Spleen (tissue), 11 donors: Measurements from ENCODE around the gene LHFPL5. TPM values are rescaled to one million over a fixed set of nuclear protein-coding genes. Genes with fewer than 3 reads are reported as not detected.

ENCODE experiments used
- DNase-seq: peaks from one replicate; pipeline ENCODE4 v3.0.0-alpha.2; 2020
- H3K27ac ChIP-seq, 8 donors: fragments of 200-600 bp; sonication (generic) in 7 of 8; 1 replicate in 4 of 8; 2 replicates in 4 of 8; pipeline versions ENCODE4 v1.5.0 to v1.8.0; 2016 to 2021; ENCODE audit warnings: inconsistent platforms in 4 of 8, mild to moderate bottlenecking in 4 of 8, moderate library complexity in 1 of 8
- H3K27me3 ChIP-seq, 7 donors: fragments of 200-600 bp; sonication (generic) in 6 of 7; replicated peaks in 1 of 7; 1 replicate in 4 of 7; 2 replicates in 3 of 7; pipeline versions ENCODE4 v1.5.0 to v1.8.0; 2016 to 2021; ENCODE audit warnings: inconsistent platforms in 3 of 7, mild to moderate bottlenecking in 1 of 7
- H3K36me3 ChIP-seq, 6 donors: fragments of 200-600 bp; sonication (generic) in 5 of 6; 1 replicate in 4 of 6; 2 replicates in 2 of 6; pipeline versions ENCODE4 v1.5.0 to v1.8.0; 2016 to 2021; ENCODE audit warnings: inconsistent platforms in 2 of 6
- H3K4me1 ChIP-seq, 6 donors: fragments of 200-600 bp; sonication (generic) in 5 of 6; 1 replicate in 3 of 6; 2 replicates in 3 of 6; pipeline versions ENCODE4 v1.5.0 to v1.8.0; 2016 to 2021; ENCODE audit warnings: inconsistent platforms in 3 of 6
- H3K4me3 ChIP-seq, 8 donors: fragments of 200-600 bp; sonication (generic) in 7 of 8; 1 replicate in 4 of 8; 2 replicates in 4 of 8; pipeline versions ENCODE4 v1.5.0 to v1.8.0; 2016 to 2021; ENCODE audit warnings: inconsistent platforms in 4 of 8, mild to moderate bottlenecking in 4 of 8, moderate library complexity in 2 of 8
- H3K9me3 ChIP-seq, 8 donors: fragments of 200-600 bp; sonication (generic) in 7 of 8; 1 replicate in 4 of 8; 2 replicates in 4 of 8; pipeline versions ENCODE4 v1.5.0 to v1.8.0; 2016 to 2021; ENCODE audit warnings: inconsistent platforms in 4 of 8
- POLR2A ChIP-seq, 3 donors: fragments of 450-650 bp; IDR thresholded peaks; one replicate each; pipeline ENCODE4 v1.5.1; 2017; ENCODE audit warnings: antibody characterized with exemption in 3 of 3, mild to moderate bottlenecking in 1 of 3
- POLR2AphosphoS5 ChIP-seq, 3 donors: sonication (generic); formaldehyde crosslinking; IDR thresholded peaks; one replicate each; pipeline ENCODE4 v1.5.1; 2017; ENCODE audit warnings: antibody characterized with exemption in 3 of 3
- WGBS, 5 donors: extraction: QIAGEN DNeasy Blood & Tissue Kit in 3 of 5; methylation state at CpG; one replicate each; pipeline versions ENCODE4 v1.1.5 to v1.1.7; 2013 to 2018; 5-methylcytosine and 5-hydroxymethylcytosine counted together
- intact Hi-C: fragments of 100-400 bp; cut with DNase I; formaldehyde crosslinking; loops from one replicate; pipeline ENCODE4 v1.15.0; 2023; ENCODE audit warnings: low total_unique reads
- polyA plus RNA-seq, 3 donors: library from polyadenylated mRNA; stranded (reverse); fragments of 200-250 nt; gene quantifications; one replicate each; pipeline ENCODE4 v1.2.1, GENCODE V29; 2013
- total RNA-seq, 7 donors: library from RNA; depleted of rRNA in 3 of 7; stranded (reverse); fragments of >200 nt in 3 of 7; fragmentation: NEBNext Ultra II Directional in 4 of 7; extraction: Animal tissue kit (Norgen Biotek cat#: 25700) in 4 of 7; gene quantifications; one replicate each; pipeline versions ENCODE4 v1.1.0 to v1.2.1, GENCODE V29; 2016 to 2021
- TF ChIP-seq, protein P1 (sequence below), 11 experiments: fragments of 200-600 bp in 7 of 11; fragments of 450-650 bp in 4 of 11; sonication (generic) in 4 of 11; IDR thresholded peaks in 8 of 11; conservative IDR thresholded peaks in 3 of 11; 1 replicate in 7 of 11; 2 replicates in 4 of 11; pipeline versions ENCODE4 v1.4.0 to v1.8.0; 2016 to 2021; ENCODE audit warnings: antibody characterized with exemption in 11 of 11, inconsistent platforms in 4 of 11, mild to moderate bottlenecking in 1 of 11
- donor health status: healthy with polysubstance abuse.
- donor health status: DM: no; HTN: no; CAD: no; lungs with moderate emphysema.
- donor health status: DM: no; HTN: no; CAD: no.
- donor health status: Bipolar disorder and iron deficiency.
- donor health status: healthy.
- donor health status: DM: no; HTN: no; CAD: no.
- donor health status: DM: yes; HTN: yes; CAD: no.

LHFPL5 gene
- total and polyA plus RNA-seq, 10 donors: not detected

DNA sequence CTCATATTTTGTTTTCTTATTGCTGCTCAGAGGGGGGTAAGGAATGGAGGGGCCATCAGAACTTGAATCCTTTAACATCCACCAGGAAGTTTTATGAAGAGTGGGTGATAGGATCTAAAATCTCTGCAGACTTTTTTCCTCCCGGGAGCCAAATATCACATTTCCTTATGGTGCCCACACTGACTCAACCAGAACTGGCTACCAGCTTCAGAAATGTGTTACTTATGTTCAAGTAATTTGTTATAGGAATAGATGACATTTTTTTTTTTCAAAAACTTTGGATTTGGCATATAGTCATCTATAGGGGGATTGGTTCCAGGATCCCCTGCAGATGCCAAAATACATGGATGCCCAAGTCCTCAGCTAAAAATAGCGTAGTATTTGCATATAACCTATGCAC lies 18.4 kb downstream of the LHFPL5 start:
- no peak for TF ChIP-seq POLR2A (IDR thresholded peaks at IDR 0.05)
- TF ChIP-seq, protein P1, sequence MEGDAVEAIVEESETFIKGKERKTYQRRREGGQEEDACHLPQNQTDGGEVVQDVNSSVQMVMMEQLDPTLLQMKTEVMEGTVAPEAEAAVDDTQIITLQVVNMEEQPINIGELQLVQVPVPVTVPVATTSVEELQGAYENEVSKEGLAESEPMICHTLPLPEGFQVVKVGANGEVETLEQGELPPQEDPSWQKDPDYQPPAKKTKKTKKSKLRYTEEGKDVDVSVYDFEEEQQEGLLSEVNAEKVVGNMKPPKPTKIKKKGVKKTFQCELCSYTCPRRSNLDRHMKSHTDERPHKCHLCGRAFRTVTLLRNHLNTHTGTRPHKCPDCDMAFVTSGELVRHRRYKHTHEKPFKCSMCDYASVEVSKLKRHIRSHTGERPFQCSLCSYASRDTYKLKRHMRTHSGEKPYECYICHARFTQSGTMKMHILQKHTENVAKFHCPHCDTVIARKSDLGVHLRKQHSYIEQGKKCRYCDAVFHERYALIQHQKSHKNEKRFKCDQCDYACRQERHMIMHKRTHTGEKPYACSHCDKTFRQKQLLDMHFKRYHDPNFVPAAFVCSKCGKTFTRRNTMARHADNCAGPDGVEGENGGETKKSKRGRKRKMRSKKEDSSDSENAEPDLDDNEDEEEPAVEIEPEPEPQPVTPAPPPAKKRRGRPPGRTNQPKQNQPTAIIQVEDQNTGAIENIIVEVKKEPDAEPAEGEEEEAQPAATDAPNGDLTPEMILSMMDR (IDR thresholded peaks at IDR 0.05 in 8 of 11, conservative IDR thresholded peaks at IDR 0.05 in 3 of 11): no peak
- TF ChIP-seq POLR2AphosphoS5 (IDR thresholded peaks at IDR 0.05): no peak
- intact Hi-C loops: no loop called here
- Histone ChIP-seq H3K27ac (no peak overlapping the region), H3K4me1 (no peaks in the 10 kb centered on the region), H3K4me3 (no peak overlapping the region), H3K36me3 (no peaks in the 10 kb centered on the region), H3K27me3 (peaks cover 0 to 7% (median 0%) of the 10 kb centered on the region in 7 donors), H3K9me3 (no peaks in the 10 kb centered on the region)
- DNase-seq: no peak
- WGBS, 5 donors: 78 to 93% (median 88%) methylated on average over 2 of the region's 2 CpGs

DNA sequence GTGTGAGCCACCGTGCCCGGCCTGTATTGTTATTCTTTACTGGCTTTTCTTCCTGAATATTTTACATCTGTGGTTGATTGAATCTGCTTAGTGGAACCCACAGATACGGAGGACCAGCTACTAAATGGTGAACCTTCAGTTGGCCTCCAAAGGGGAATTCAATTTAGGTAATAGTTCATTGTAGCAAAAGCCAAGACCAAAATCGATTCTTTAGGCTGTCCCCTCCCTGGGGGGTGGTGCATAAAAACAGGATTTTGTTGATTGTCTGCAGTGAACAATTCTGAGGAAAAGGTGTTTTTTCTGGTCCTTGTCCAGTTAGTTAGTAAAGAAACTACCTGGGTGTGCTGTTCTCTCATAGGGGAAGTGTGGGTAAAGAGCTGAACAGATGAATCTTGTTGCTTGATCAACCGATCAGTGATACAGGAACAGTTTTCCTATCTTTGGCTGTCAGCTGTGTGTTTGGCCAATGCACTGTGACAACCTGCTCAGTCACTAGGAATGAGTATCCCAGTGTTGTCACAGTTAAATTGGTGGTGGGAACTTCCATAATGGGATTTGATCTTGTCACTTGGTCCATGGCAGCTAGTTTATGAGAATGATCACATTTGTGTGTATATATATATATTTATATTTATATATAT lies 19.5 kb downstream of the LHFPL5 start:
- TF ChIP-seq, protein P1 (IDR thresholded peaks at IDR 0.05 in 8 of 11, conservative IDR thresholded peaks at IDR 0.05 in 3 of 11): no peak
- no peak for TF ChIP-seq POLR2A (IDR thresholded peaks at IDR 0.05)
- no peak for TF ChIP-seq POLR2AphosphoS5 (IDR thresholded peaks at IDR 0.05)
- Histone ChIP-seq H3K4me3 (no peak overlapping the region), H3K9me3 (peaks cover 0 to 4% (median 0%) of the 10 kb centered on the region in 8 donors), H3K36me3 (no peaks in the 10 kb centered on the region), H3K27ac (no peak overlapping the region), H3K27me3 (peaks cover 0 to 7% (median 0%) of the 10 kb centered on the region in 7 donors), H3K4me1 (no peaks in the 10 kb centered on the region)
- intact Hi-C loops: no loop called here
- 78 to 82% (median 79%) methylated on average over 5 of the region's 5 CpGs for WGBS, 5 donors
- no peak for DNase-seq

DNA sequence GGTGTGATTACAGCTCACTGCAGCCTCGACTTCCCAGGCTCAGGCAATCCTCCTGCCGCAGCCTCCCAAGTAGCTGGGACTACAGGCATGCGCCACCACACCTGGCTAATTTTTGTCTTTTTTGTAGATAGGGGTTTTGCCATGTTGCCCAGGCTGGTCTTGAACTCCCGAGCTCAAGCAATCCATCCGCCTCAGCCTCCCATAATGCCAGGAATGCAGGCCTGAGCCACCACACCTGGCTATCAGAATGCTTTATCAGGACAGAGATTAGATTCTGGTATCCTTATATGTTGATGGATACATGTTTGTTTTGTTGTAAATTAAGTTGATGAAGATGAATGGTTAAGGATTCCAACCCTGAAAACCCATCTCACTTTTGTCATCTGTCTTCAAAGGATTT lies 24.2 kb downstream of the LHFPL5 start:
- Histone ChIP-seq H3K36me3 (peaks cover 0 to 14% (median 5%) of the 10 kb centered on the region in 6 donors), H3K4me1 (peaks cover 0 to under 1% (median 0%) of the 10 kb centered on the region in 6 donors), H3K27ac (no peak overlapping the region), H3K4me3 (no peak overlapping the region), H3K27me3 (peaks cover 0 to 7% (median 0%) of the 10 kb centered on the region in 7 donors), H3K9me3 (peaks cover 0 to 4% (median 0%) of the 10 kb centered on the region in 8 donors)
- DNase-seq: no peak
- intact Hi-C loops: no loop called here
- WGBS, 5 donors: 92 to 98% (median 97%) methylated on average over 5 of the region's 5 CpGs
- no peak for TF ChIP-seq POLR2A (IDR thresholded peaks at IDR 0.05)
- TF ChIP-seq, protein P1 (IDR thresholded peaks at IDR 0.05 in 8 of 11, conservative IDR thresholded peaks at IDR 0.05 in 3 of 11): no peak
- TF ChIP-seq POLR2AphosphoS5 (IDR thresholded peaks at IDR 0.05): no peak

GRCh38 chr6:35831257-35832007 lies 26.3 kb downstream of the LHFPL5 start:
- no peak for TF ChIP-seq POLR2AphosphoS5 (IDR thresholded peaks at IDR 0.05)
- TF ChIP-seq, protein P1 (IDR thresholded peaks at IDR 0.05 in 8 of 11, conservative IDR thresholded peaks at IDR 0.05 in 3 of 11): no peak
- TF ChIP-seq POLR2A (IDR thresholded peaks at IDR 0.05): no peak
- no peak overlapping the region for H3K27ac ChIP-seq
- WGBS, 5 donors: 89 to 96% (median 95%) methylated on average over 5 of the region's 5 CpGs
- H3K4me1 ChIP-seq: peaks cover 0 to 13% (median 0%) of the 10 kb centered on the region in 6 donors
- peaks cover 0 to under 1% (median 0%) of the 10 kb centered on the region in 7 donors for H3K27me3 ChIP-seq
- DNase-seq: no peak
- H3K4me3 ChIP-seq: no peak overlapping the region
- peaks cover 0 to 35% (median 18%) of the 10 kb centered on the region in 6 donors for H3K36me3 ChIP-seq
- peaks cover 0 to 4% (median 0%) of the 10 kb centered on the region in 8 donors for H3K9me3 ChIP-seq
- intact Hi-C loops: no loop called here
